B cell (primary cell): ENCODE measurements around the gene ZBP1. TPM values are rescaled to one million over a fixed set of nuclear protein-coding genes. Genes with fewer than 3 reads are reported as not detected.

Experiments used
- ATAC-seq: fragments of 200-7000 bp; cut with Tn5 transposase; one replicate; pipeline ENCODE4 v1.10.0; 2021; ENCODE audit warnings: low read depth, mild to moderate bottlenecking, moderate number of reproducible peaks, moderate library complexity
- CTCF ChIA-PET: fragments of 350-600 bp; sonication (Branson Sonifier 250); formaldehyde crosslinking; loops from one replicate; lab custom pipeline; 2021; ENCODE audit warnings: antibody characterized with exemption, inconsistent platforms; lab: Charles Lee
- POLR2A ChIA-PET: fragments of 350-600 bp; sonication (Branson Sonifier 250); formaldehyde crosslinking; loops from one replicate; lab custom pipeline; 2021; ENCODE audit warnings: antibody characterized with exemption; lab: Charles Lee
- DNase-seq: peaks from one replicate; pipeline ENCODE4 v3.0.0; 2013
- H2AFZ ChIP-seq: 2 replicates; pipeline ENCODE4 v1.6.1; 2012; ENCODE audit warnings: mild to moderate bottlenecking, low read depth, low read length; ENCODE audit not compliant: insufficient read depth, poor library complexity, severe bottlenecking
- H3K27ac ChIP-seq, 2 donors: 1 replicate in 1 of 2; 2 replicates in 1 of 2; pipeline ENCODE4 v1.5.1; 2012 to 2013; ENCODE audit warnings: low read length in 2 of 2, mild to moderate bottlenecking in 2 of 2, moderate library complexity in 1 of 2
- H3K27me3 ChIP-seq, 4 experiments: fragments of 200-600 bp in 1 of 4; sonication (generic) in 1 of 4; replicated peaks in 1 of 4; 1 replicate in 2 of 4; 2 replicates in 2 of 4; pipeline versions ENCODE4 v1.6.1 to v1.7.0; 2013 to 2016; ENCODE audit warnings: low read length in 3 of 4, mild to moderate bottlenecking in 2 of 4, mixed read lengths in 1 of 4, moderate library complexity in 1 of 4; ENCODE audit not compliant: insufficient read depth in 4 of 4, control insufficient read depth in 3 of 4; ENCODE audit errors: control extremely low read depth in 1 of 4
- H3K36me3 ChIP-seq, 2 experiments: replicated peaks in 1 of 2; 1 replicate in 1 of 2; 2 replicates in 1 of 2; pipeline versions ENCODE4 v1.6.1 to v1.7.1; 2013; ENCODE audit warnings: low read length in 1 of 2; ENCODE audit not compliant: insufficient read depth in 2 of 2, control insufficient read depth in 1 of 2; ENCODE audit errors: control extremely low read depth in 1 of 2, extremely low read depth in 1 of 2
- H3K4me1 ChIP-seq, 2 donors: fragments of 200-600 bp in 1 of 2; sonication (generic) in 1 of 2; 1 replicate in 1 of 2; 2 replicates in 1 of 2; pipeline versions ENCODE4 v1.5.1 to v1.6.1; 2013 to 2017; ENCODE audit warnings: low read length in 2 of 2; ENCODE audit not compliant: control insufficient read depth in 2 of 2, insufficient read depth in 2 of 2
- H3K4me2 ChIP-seq: replicated peaks from 2 replicates; pipeline ENCODE3; 2012; ENCODE audit warnings: mild to moderate bottlenecking, low read depth, low read length; ENCODE audit not compliant: poor library complexity, severe bottlenecking
- H3K4me3 ChIP-seq, 5 experiments: fragments of 200-600 bp in 1 of 5; sonication (generic) in 1 of 5; 1 replicate in 3 of 5; 2 replicates in 2 of 5; pipeline versions ENCODE4 v1.5.1 to v1.7.0; 2011 to 2016; ENCODE audit warnings: low read length in 4 of 5, mild to moderate bottlenecking in 4 of 5, low read depth in 2 of 5, control low read depth in 1 of 5, moderate library complexity in 1 of 5; ENCODE audit not compliant: insufficient read depth in 1 of 5; ENCODE audit errors: control extremely low read depth in 1 of 5, extremely low read depth in 1 of 5
- H3K79me2 ChIP-seq: fragments of 200-600 bp; sonication (generic); one replicate; pipeline ENCODE4 v1.6.0; 2016; ENCODE audit warnings: low read length; ENCODE audit not compliant: control insufficient read depth, insufficient read depth
- H3K9ac ChIP-seq: fragments of 200-600 bp; sonication (generic); 2 replicates; pipeline ENCODE4 v1.6.1; 2017; ENCODE audit warnings: mild to moderate bottlenecking, low read length, moderate library complexity
- H3K9me3 ChIP-seq, 3 donors: one replicate each; pipeline versions ENCODE4 v1.6.1 to v1.7.1; 2013; ENCODE audit warnings: low read length in 2 of 3; ENCODE audit not compliant: control insufficient read depth in 2 of 3, insufficient read depth in 1 of 3; ENCODE audit errors: control extremely low read depth in 1 of 3
- H4K20me1 ChIP-seq: 2 replicates; pipeline ENCODE4 v1.6.0; 2012; ENCODE audit warnings: mild to moderate bottlenecking, low read length; ENCODE audit not compliant: insufficient read depth, control insufficient read depth, poor library complexity, severe bottlenecking
- H3K27ac Mint-ChIP-seq: one replicate; pipeline ENCODE4 v1.8.0; 2021; ENCODE audit warnings: mixed read lengths
- H3K27me3 Mint-ChIP-seq: one replicate; pipeline ENCODE4 v1.8.0; 2021; ENCODE audit warnings: mixed read lengths
- H3K4me1 Mint-ChIP-seq: one replicate; pipeline ENCODE4 v1.8.0; 2021; ENCODE audit warnings: mixed read lengths
- H3K4me3 Mint-ChIP-seq: one replicate; pipeline ENCODE4 v1.8.0; 2021; ENCODE audit warnings: mixed read lengths
- H3K9me3 Mint-ChIP-seq: one replicate; pipeline ENCODE4 v1.8.0; 2022; ENCODE audit warnings: mixed read lengths; ENCODE audit not compliant: insufficient read depth
- EZH2 ChIP-seq: IDR thresholded peaks from 2 replicates; pipeline ENCODE4 v1.6.1; 2012; ENCODE audit warnings: borderline replicate concordance, low read depth, mild to moderate bottlenecking, moderate library complexity, low read length; ENCODE audit not compliant: insufficient read depth, poor library complexity, severe bottlenecking
- WGBS: methylation state at CpG from one replicate; pipeline ENCODE4 v1.1.5; 2013; ENCODE audit warnings: missing lambda C conversion rate; ENCODE audit not compliant: insufficient coverage; 5-methylcytosine and 5-hydroxymethylcytosine counted together
- intact Hi-C: fragments of 100-400 bp; cut with micrococcal nuclease; formaldehyde crosslinking; loops from one replicate; pipeline ENCODE4 v1.10.0; 2022
- polyA plus RNA-seq: library from polyadenylated mRNA; depleted of rRNA; stranded (reverse); fragments of >200 nt; gene quantifications from 2 replicates; pipeline ENCODE4 v1.2.3, GENCODE V29; 2012
- total RNA-seq, 2 donors: library from RNA; stranded (reverse); fragments of 120-200 nt in 1 of 2; gene quantifications; 1 replicate in 1 of 2; 2 replicates in 1 of 2; pipeline versions ENCODE4 v1.2.3 to v1.2.4, GENCODE V29; 2013 to 2022
- TF ChIP-seq, protein P1 (sequence below): fragments of 200-600 bp; IDR thresholded peaks from one replicate; pipeline ENCODE4 v1.8.0; 2022; ENCODE audit warnings: antibody characterized with exemption, mild to moderate bottlenecking

Gene ZBP1
- total and polyA plus RNA-seq, 2 donors (not counting 1 experiment from before 2014, with no cell fraction given), result 29.9 to 69.2 TPM

DNA sequence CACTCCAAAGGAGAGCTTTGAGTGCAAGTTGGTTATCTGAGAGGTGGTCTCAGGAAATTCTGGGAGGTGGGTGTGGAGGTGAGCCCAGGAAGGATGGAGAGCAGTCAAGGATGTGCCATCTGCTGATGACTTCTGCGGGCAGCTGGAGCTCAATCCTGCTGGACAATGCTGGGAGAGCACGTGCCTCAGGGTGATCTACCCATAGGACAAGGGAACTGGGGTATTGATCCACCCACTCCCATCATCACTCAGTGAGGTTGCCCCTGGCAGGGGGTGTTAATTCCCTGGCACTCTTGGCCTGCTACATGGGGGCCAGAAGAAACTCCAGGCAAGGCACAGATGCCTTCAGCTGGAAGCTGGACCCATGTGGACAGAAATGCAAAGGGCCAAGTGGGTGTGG lies 7.1 kb upstream of the ZBP1 start:
- intact Hi-C loops, result loop anchor here (10.0 kb wide), 1 partner anchor 133 kb away; no protein-coding TSS in a partner anchor
- peaks cover 47% of the 10 kb centered on the region for H3K4me1 Mint-ChIP-seq
- peak overlapping the region; percentile 48 for H2AFZ ChIP-seq

DNA sequence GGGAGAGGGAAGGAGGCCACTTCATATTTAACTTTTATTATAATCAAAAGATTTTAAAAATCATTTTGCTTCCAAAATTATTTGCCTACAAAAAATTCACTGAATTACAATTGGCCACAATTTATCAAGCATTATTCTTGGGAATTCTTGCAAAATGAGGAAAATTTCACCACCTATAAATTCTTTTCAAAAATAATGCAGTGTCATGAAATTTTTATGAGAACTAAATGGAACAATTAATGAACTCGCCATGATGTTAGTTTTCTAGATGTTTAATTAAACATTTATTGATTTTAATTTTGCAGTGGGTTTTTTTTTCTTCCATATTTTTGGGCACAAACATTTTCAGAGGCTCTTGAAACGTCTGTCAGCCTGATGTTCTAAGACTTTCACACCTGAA lies 5.8 kb upstream of the ZBP1 start:
- H3K79me2 ChIP-seq, result peaks cover 32% of the 10 kb centered on the region
- H3K9me3 ChIP-seq, result peaks cover 0 to 17% (median 10%) of the 10 kb centered on the region in 3 donors
- Mint-ChIP-seq H3K4me3 (no peak overlapping the region), H3K27me3 (no peaks in the 10 kb centered on the region), H3K27ac (no peak overlapping the region), H3K4me1 (peaks cover 60% of the 10 kb centered on the region), H3K9me3 (peaks cover 6% of the 10 kb centered on the region)
- H2AFZ ChIP-seq, result no peak overlapping the region
- intact Hi-C loops, result loop anchor here (10.0 kb wide), 1 partner anchor 131 kb away; no protein-coding TSS in a partner anchor
- ATAC-seq, result no peak
- ChIA-PET POLR2A (interaction anchor here (0.9 to 1.1 kb wide), 2 partner anchors 8 to 10 kb away, joined by 3 read pairs; no protein-coding TSS in a partner anchor), CTCF (interaction anchor here (5.7 kb wide), 1 partner anchor 28 kb away, joined by 46 read pairs; no protein-coding TSS in a partner anchor)
- H3K4me3 ChIP-seq, result no peak overlapping the region
- 75% methylated on average over 1 of the region's 2 CpGs for WGBS
- H3K36me3 ChIP-seq, result peaks cover 0 to 3% of the 10 kb centered on the region in 2 experiments
- H3K27ac ChIP-seq, result no peak overlapping the region
- no peaks in the 10 kb centered on the region for H3K27me3 ChIP-seq
- DNase-seq, result no peak
- H3K4me1 ChIP-seq, result peaks cover 50 to 56% of the 10 kb centered on the region in 2 donors
- H3K4me2 ChIP-seq, result no peak overlapping the region
- H4K20me1 ChIP-seq, result no peaks in the 10 kb centered on the region
- H3K9ac ChIP-seq, result no peak overlapping the region
- TF ChIP-seq, protein P1, sequence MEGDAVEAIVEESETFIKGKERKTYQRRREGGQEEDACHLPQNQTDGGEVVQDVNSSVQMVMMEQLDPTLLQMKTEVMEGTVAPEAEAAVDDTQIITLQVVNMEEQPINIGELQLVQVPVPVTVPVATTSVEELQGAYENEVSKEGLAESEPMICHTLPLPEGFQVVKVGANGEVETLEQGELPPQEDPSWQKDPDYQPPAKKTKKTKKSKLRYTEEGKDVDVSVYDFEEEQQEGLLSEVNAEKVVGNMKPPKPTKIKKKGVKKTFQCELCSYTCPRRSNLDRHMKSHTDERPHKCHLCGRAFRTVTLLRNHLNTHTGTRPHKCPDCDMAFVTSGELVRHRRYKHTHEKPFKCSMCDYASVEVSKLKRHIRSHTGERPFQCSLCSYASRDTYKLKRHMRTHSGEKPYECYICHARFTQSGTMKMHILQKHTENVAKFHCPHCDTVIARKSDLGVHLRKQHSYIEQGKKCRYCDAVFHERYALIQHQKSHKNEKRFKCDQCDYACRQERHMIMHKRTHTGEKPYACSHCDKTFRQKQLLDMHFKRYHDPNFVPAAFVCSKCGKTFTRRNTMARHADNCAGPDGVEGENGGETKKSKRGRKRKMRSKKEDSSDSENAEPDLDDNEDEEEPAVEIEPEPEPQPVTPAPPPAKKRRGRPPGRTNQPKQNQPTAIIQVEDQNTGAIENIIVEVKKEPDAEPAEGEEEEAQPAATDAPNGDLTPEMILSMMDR, result no peak
- TF ChIP-seq EZH2, result no peak

More for the DNA sequence above, 7.1 kb upstream of the ZBP1 start:
- Mint-ChIP-seq H3K9me3 (peaks cover 6% of the 10 kb centered on the region), H3K4me3 (peak overlapping the region; percentile 84), H3K27me3 (peaks cover 6% of the 10 kb centered on the region), H3K27ac (peak overlapping the region; percentile 93)
- TF ChIP-seq, protein P1, result no peak
- no peak for TF ChIP-seq EZH2
- Histone ChIP-seq H3K27ac (peak overlapping the region; percentile 69 to 81), H3K4me3 (peak overlapping the region in 4 of 5 experiments; percentile 16 to 59 (median 40)), H3K79me2 (peaks cover 30% of the 10 kb centered on the region), H3K27me3 (peaks cover 0 to 6% (median 0%) of the 10 kb centered on the region in 4 experiments), H3K4me2 (peak overlapping the region; percentile 60), H3K9ac (peak overlapping the region; percentile 50), H3K9me3 (peaks cover 0 to 17% (median 10%) of the 10 kb centered on the region in 3 donors), H3K36me3 (peaks cover 0 to 3% of the 10 kb centered on the region in 2 experiments), H3K4me1 (peaks cover 36 to 43% of the 10 kb centered on the region in 2 donors), H4K20me1 (no peaks in the 10 kb centered on the region)
- CTCF ChIA-PET, result interaction anchor here (0.6 to 6.5 kb wide), 7 partner anchors 6 to 237 kb away, joined by 3 to 61 read pairs (median 4); partner anchors contain the start of gene ZBP1
- ATAC-seq (no peak), DNase-seq (no peak)
- POLR2A ChIA-PET, result interaction anchor here (0.7 to 2.1 kb wide), 4 partner anchors 8 to 208 kb away, joined by 4 to 10 read pairs (median 8); partner anchors contain the start of gene ZBP1
- WGBS, result 100% methylated on average over 2 of the region's 2 CpGs
